Transverse colon (tissue), 4 donors: ENCODE measurements around the gene TRPT1.

ENCODE experiments used
- EP300 ChIP-seq: sonication (generic); formaldehyde crosslinking; IDR thresholded peaks from one replicate; pipeline ENCODE4 v1.6.1; 2017; ENCODE audit warnings: antibody characterized with exemption, low read depth
- POLR2A ChIP-seq: fragments of 450-650 bp; IDR thresholded peaks from one replicate; pipeline ENCODE4 v1.6.1; 2016; ENCODE audit warnings: antibody characterized with exemption, mild to moderate bottlenecking, moderate library complexity
- POLR2AphosphoS5 ChIP-seq, 3 donors: sonication (generic); formaldehyde crosslinking; IDR thresholded peaks; one replicate each; pipeline ENCODE4 v1.6.1; 2016; ENCODE audit warnings: antibody characterized with exemption in 3 of 3
- TF ChIP-seq, protein P1 (sequence below), 5 experiments: fragments of 200-600 bp in 3 of 5; fragments of 450-650 bp in 2 of 5; sonication (generic) in 3 of 5; IDR thresholded peaks; 1 replicate in 2 of 5; 2 replicates in 3 of 5; pipeline ENCODE4 v1.5.1; 2016 to 2017; ENCODE audit warnings: antibody characterized with exemption in 5 of 5, inconsistent platforms in 3 of 5, mild to moderate bottlenecking in 2 of 5, moderate library complexity in 1 of 5

DNA sequence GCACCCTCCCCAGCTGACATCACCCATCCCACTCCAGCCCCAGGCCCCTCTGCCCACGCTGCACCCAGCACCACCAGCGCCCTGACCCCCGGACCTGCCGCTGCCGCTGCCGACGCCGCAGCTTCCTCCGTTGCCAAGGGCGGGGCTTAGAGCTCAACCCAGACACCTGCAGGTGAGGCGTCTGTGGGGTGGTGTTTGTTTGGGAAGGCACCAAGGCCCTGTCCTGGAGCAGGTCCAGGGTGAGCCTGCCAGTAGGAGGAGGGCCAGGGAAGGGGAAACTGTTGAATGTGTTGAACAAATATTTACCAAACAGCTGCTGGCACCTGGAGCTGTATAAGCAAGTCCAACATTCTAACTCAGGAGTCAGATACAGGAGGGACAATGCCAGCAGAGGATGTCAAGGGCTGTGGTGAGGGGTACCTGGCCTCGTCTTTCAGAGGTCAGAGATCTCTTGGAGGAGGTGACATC, 11.5 kb upstream of the TRPT1 start:
- TF ChIP-seq, protein P1, sequence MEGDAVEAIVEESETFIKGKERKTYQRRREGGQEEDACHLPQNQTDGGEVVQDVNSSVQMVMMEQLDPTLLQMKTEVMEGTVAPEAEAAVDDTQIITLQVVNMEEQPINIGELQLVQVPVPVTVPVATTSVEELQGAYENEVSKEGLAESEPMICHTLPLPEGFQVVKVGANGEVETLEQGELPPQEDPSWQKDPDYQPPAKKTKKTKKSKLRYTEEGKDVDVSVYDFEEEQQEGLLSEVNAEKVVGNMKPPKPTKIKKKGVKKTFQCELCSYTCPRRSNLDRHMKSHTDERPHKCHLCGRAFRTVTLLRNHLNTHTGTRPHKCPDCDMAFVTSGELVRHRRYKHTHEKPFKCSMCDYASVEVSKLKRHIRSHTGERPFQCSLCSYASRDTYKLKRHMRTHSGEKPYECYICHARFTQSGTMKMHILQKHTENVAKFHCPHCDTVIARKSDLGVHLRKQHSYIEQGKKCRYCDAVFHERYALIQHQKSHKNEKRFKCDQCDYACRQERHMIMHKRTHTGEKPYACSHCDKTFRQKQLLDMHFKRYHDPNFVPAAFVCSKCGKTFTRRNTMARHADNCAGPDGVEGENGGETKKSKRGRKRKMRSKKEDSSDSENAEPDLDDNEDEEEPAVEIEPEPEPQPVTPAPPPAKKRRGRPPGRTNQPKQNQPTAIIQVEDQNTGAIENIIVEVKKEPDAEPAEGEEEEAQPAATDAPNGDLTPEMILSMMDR (IDR thresholded peaks at IDR 0.05): peak in 2 of 5 experiments; percentile 20 to 44
- TF ChIP-seq POLR2A (peak; percentile 60), EP300 (no peak), POLR2AphosphoS5 (IDR thresholded peaks at IDR 0.05) (peak; percentile 57 to 71 (median 64))
